Hypothalamus (tissue), 51 donors: ENCODE data around the gene ATCAY.

Experiments
- DNase-seq, 51 donors: peaks; one replicate each; lab custom pipeline; 2025; lab: John Stamatoyannopoulos, UW

The ATCAY gene

GRCh38 chr19:3880471-3881271 is at the start of gene ATCAY:
Gene ATCAY, plus strand, starts transcription at chr19:3880685. Its CDS starts 5,083 bp downstream, at chr19:3885768.
- peak in 35 of 51 donors; percentile 5 to 75 (median 44) for DNase-seq

- DNase-seq = no peak
These were observed 48.9 kb upstream of the ATCAY start for GRCh38 chr19:3831601-3832000.

- DNase-seq = no peak
These were observed 48.5 kb upstream of the ATCAY start for GRCh38 chr19:3832001-3832400.

GRCh38 chr19:3833578-3834348 is 46.7 kb upstream of the ATCAY start:
- no peak for DNase-seq

GRCh38 chr19:3834349-3835054 is 46.0 kb upstream of the ATCAY start:
- no peak for DNase-seq

- DNase-seq = no peak
These were observed 45.4 kb upstream of the ATCAY start for GRCh38 chr19:3835055-3835435.

GRCh38 chr19:3836887-3837286 is 43.6 kb upstream of the ATCAY start:
- DNase-seq = no peak

- DNase-seq = no peak
These were observed 43.2 kb upstream of the ATCAY start for GRCh38 chr19:3837332-3837731.

- no peak for DNase-seq
These were observed 42.6 kb upstream of the ATCAY start for GRCh38 chr19:3837922-3838321.

- no peak for DNase-seq
These were observed 41.8 kb upstream of the ATCAY start for GRCh38 chr19:3838661-3839060.

- no peak for DNase-seq
These were observed 40.5 kb upstream of the ATCAY start for GRCh38 chr19:3839941-3840340.

- no peak for DNase-seq
These were observed 39.7 kb upstream of the ATCAY start for GRCh38 chr19:3840804-3841203.

GRCh38 chr19:3842948-3843347 is 37.5 kb upstream of the ATCAY start:
- no peak for DNase-seq

- no peak for DNase-seq
These were observed 35.9 kb upstream of the ATCAY start for GRCh38 chr19:3844596-3844995.

GRCh38 chr19:3849092-3849491 is 31.4 kb upstream of the ATCAY start:
- no peak for DNase-seq

- no peak for DNase-seq
These were observed 30.7 kb upstream of the ATCAY start for GRCh38 chr19:3849787-3850186.

GRCh38 chr19:3850320-3850972 is 30.0 kb upstream of the ATCAY start:
- DNase-seq = no peak

GRCh38 chr19:3851254-3852176 is 29.0 kb upstream of the ATCAY start:
- no peak for DNase-seq

GRCh38 chr19:3852177-3852511 is 28.3 kb upstream of the ATCAY start:
- DNase-seq = no peak
